Activated naive CD4-positive, alpha-beta T cell treated with anti-CD3 and anti-CD28 coated beads, Interleukin-2, amount 10 ng/mL, durations not matched to agents 7 days and 5 days (primary cell): ENCODE data around the gene ANK2.

Source experiments
- CTCF ChIA-PET: fragments of 350-600 bp; sonication (Branson Sonifier 250); formaldehyde crosslinking; loops from one replicate; lab custom pipeline; 2021; ENCODE audit warnings: antibody characterized with exemption; lab: Charles Lee
- DNase-seq: peaks from one replicate; pipeline ENCODE4 v3.0.0-alpha.2; 2020
- H3K27ac Mint-ChIP-seq: one replicate; pipeline ENCODE4 v1.8.0; 2021; ENCODE audit warnings: mild to moderate bottlenecking, moderate library complexity, mixed read lengths
- H3K27me3 Mint-ChIP-seq: one replicate; pipeline ENCODE4 v1.8.0; 2021; ENCODE audit warnings: mild to moderate bottlenecking, mixed read lengths
- H3K36me3 Mint-ChIP-seq: one replicate; pipeline ENCODE4 v1.8.0; 2021; ENCODE audit warnings: mixed read lengths
- H3K4me1 Mint-ChIP-seq: one replicate; pipeline ENCODE4 v1.8.0; 2021; ENCODE audit warnings: mixed read lengths
- H3K4me3 Mint-ChIP-seq: one replicate; pipeline ENCODE4 v1.8.0; 2021; ENCODE audit warnings: mild to moderate bottlenecking, moderate library complexity, mixed read lengths
- H3K9me3 Mint-ChIP-seq: one replicate; pipeline ENCODE4 v1.8.0; 2021; ENCODE audit warnings: mixed read lengths

The ANK2 gene

GRCh38 chr4:113404167-113404571, 354.7 kb downstream of the ANK2 start:
- CTCF ChIA-PET: interaction anchor here (0.7 kb wide), 1 partner anchor 9 kb away, joined by 3 read pairs; no protein-coding TSS in a partner anchor

DNA sequence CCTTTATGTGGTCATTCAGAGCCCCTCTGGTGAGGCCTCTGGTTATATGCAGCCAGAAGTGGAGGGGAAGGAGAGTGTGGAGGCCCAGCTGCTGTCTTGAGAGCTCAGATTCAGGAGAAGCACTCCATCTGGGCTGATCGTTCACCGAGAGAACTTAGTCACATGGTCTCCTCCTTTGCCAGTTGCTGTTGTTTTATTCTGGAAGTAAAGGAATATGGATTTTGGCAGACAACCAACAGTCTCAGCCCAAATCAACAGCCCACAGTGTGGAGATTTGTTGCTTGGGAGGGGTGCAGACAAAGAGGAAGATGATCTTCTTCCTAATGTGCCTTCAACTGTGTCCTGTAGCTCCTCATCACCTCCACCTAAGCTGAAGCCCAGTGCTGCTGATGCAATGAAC, 355.4 kb downstream of the ANK2 start:
- CTCF ChIA-PET: no interaction called here
- Mint-ChIP-seq H3K9me3 (no peaks in the 10 kb centered on the region), H3K4me1 (no peaks in the 10 kb centered on the region), H3K27ac (no peak overlapping the region), H3K36me3 (no peaks in the 10 kb centered on the region), H3K4me3 (no peak overlapping the region), H3K27me3 (peaks cover 12% of the 10 kb centered on the region)
- no peak for DNase-seq

More at GRCh38 chr4:113404167-113404571, 354.7 kb downstream of the ANK2 start:
- no peaks in the 10 kb centered on the region for H3K9me3 Mint-ChIP-seq
- H3K4me1 Mint-ChIP-seq: no peaks in the 10 kb centered on the region
- no peaks in the 10 kb centered on the region for H3K36me3 Mint-ChIP-seq
- peaks cover 12% of the 10 kb centered on the region for H3K27me3 Mint-ChIP-seq
- no peak for DNase-seq
- no peak overlapping the region for H3K27ac Mint-ChIP-seq
- H3K4me3 Mint-ChIP-seq: no peak overlapping the region

- H3K36me3 Mint-ChIP-seq: no peaks in the 10 kb centered on the region
- H3K4me1 Mint-ChIP-seq: peaks cover 4% of the 10 kb centered on the region
- no peak overlapping the region for H3K27ac Mint-ChIP-seq
- H3K4me3 Mint-ChIP-seq: no peak overlapping the region
- peaks cover 12% of the 10 kb centered on the region for H3K27me3 Mint-ChIP-seq
- CTCF ChIA-PET: no interaction called here
- no peak for DNase-seq
- no peaks in the 10 kb centered on the region for H3K9me3 Mint-ChIP-seq
Observed at GRCh38 chr4:113405874-113406722, 356.6 kb downstream of the ANK2 start.

DNA sequence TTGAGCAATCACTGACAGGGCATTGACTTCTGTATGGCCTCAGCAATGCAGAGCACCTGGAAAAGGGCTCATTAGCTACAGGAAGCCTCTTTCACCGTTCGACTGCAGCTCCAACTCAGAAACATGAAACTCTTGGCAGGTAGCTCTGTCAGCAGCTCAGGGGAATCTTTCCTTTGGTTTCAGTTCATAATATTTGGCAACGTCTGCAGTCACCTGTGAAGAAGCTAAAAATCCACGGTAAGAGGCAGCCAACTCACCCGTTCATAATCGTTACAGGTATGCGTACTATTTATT, 357.2 kb downstream of the ANK2 start:
- DNase-seq: no peak
- Mint-ChIP-seq H3K36me3 (no peaks in the 10 kb centered on the region), H3K9me3 (no peaks in the 10 kb centered on the region), H3K4me1 (peaks cover 4% of the 10 kb centered on the region), H3K27me3 (peaks cover 11% of the 10 kb centered on the region), H3K4me3 (no peak overlapping the region), H3K27ac (no peak overlapping the region)
- CTCF ChIA-PET: no interaction called here

DNA sequence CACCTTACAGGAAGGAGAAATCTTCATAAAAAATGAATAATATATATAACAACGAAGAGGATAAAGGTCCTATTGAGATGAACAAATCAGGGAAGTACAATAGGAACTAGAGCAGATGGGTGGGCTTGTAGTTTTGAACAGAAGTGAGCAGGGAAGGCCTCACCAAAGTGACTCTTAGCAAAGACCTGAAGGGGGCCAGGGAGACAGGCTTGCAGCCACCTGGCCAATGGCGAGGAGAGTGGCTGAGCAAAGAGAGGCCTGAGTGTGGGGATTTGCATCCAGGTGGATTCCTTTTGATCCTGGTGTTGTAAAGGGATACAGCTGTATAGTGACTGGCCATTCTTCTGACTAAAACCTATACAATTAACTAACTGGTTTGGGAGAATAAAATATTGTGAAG, 358.0 kb downstream of the ANK2 start:
- H3K4me1 Mint-ChIP-seq: peaks cover 4% of the 10 kb centered on the region
- no peaks in the 10 kb centered on the region for H3K36me3 Mint-ChIP-seq
- CTCF ChIA-PET: no interaction called here
- no peak for DNase-seq
- H3K4me3 Mint-ChIP-seq: no peak overlapping the region
- H3K27me3 Mint-ChIP-seq: peaks cover 10% of the 10 kb centered on the region
- no peaks in the 10 kb centered on the region for H3K9me3 Mint-ChIP-seq
- no peak overlapping the region for H3K27ac Mint-ChIP-seq

- no peak for DNase-seq
- peaks cover 4% of the 10 kb centered on the region for H3K4me1 Mint-ChIP-seq
- no peaks in the 10 kb centered on the region for H3K9me3 Mint-ChIP-seq
- H3K27ac Mint-ChIP-seq: no peak overlapping the region
- H3K36me3 Mint-ChIP-seq: no peaks in the 10 kb centered on the region
- peaks cover 8% of the 10 kb centered on the region for H3K27me3 Mint-ChIP-seq
- no peak overlapping the region for H3K4me3 Mint-ChIP-seq
- CTCF ChIA-PET: no interaction called here
Observed at GRCh38 chr4:113409181-113409580, 359.7 kb downstream of the ANK2 start.

GRCh38 chr4:113410686-113411085, 361.2 kb downstream of the ANK2 start:
- no peak overlapping the region for H3K27ac Mint-ChIP-seq
- CTCF ChIA-PET: no interaction called here
- no peak overlapping the region for H3K4me3 Mint-ChIP-seq
- H3K4me1 Mint-ChIP-seq: peaks cover 4% of the 10 kb centered on the region
- DNase-seq: no peak
- no peaks in the 10 kb centered on the region for H3K9me3 Mint-ChIP-seq
- H3K27me3 Mint-ChIP-seq: peaks cover 4% of the 10 kb centered on the region
- no peaks in the 10 kb centered on the region for H3K36me3 Mint-ChIP-seq

DNA sequence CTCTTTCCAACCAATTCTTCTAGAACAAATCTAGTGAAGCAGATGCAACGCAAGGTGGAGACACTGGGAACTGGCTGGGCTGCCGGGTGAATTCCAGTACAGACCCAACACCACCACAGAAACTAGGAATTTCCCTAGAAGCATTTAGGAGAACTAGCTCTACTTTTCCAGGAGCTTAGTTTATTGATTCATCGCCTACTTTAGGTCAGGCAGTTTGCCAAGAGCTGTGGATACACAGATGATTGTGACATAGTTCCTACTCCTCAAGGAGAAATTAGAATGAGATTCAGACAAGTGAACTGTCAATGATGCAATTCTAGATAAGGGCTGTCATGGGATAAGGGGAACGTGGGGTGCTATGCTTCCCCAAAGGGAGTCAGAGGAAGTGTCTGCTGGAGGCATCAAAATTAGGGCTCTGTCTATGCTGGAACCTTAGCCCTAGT, 362.1 kb downstream of the ANK2 start:
- CTCF ChIA-PET: no interaction called here
- Mint-ChIP-seq H3K4me3 (no peak overlapping the region), H3K4me1 (peaks cover 4% of the 10 kb centered on the region), H3K36me3 (no peaks in the 10 kb centered on the region), H3K9me3 (no peaks in the 10 kb centered on the region), H3K27ac (no peak overlapping the region), H3K27me3 (peaks cover 4% of the 10 kb centered on the region)
- DNase-seq: no peak

- Mint-ChIP-seq H3K4me1 (no peaks in the 10 kb centered on the region), H3K4me3 (no peak overlapping the region), H3K27me3 (peaks cover 12% of the 10 kb centered on the region), H3K36me3 (no peaks in the 10 kb centered on the region), H3K9me3 (peaks cover 12% of the 10 kb centered on the region), H3K27ac (no peak overlapping the region)
- DNase-seq: no peak
- CTCF ChIA-PET: no interaction called here
Observed at GRCh38 chr4:113419631-113420030, 370.2 kb downstream of the ANK2 start.

DNA sequence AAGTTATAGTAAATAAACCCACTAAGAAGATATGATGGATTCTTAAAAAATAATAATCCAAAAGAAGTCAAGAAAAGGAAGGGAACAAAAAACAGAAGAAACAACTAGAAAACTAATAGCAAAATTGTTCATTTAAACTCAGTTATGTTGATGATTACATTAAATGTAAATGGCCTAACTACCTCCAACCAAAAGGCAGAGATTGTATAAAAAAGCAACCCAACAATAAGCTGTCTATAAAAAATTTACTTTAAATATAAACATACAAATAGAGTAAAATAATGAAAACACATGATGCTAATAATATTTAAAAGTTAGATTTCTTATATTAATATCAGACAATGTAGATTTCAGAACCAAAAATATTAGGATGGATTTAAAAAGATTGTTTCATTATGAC, 371.5 kb downstream of the ANK2 start:
- no peaks in the 10 kb centered on the region for H3K36me3 Mint-ChIP-seq
- CTCF ChIA-PET: no interaction called here
- no peak for DNase-seq
- no peaks in the 10 kb centered on the region for H3K4me1 Mint-ChIP-seq
- peaks cover 15% of the 10 kb centered on the region for H3K9me3 Mint-ChIP-seq
- no peak overlapping the region for H3K27ac Mint-ChIP-seq
- H3K4me3 Mint-ChIP-seq: no peak overlapping the region
- H3K27me3 Mint-ChIP-seq: peaks cover 12% of the 10 kb centered on the region

DNA sequence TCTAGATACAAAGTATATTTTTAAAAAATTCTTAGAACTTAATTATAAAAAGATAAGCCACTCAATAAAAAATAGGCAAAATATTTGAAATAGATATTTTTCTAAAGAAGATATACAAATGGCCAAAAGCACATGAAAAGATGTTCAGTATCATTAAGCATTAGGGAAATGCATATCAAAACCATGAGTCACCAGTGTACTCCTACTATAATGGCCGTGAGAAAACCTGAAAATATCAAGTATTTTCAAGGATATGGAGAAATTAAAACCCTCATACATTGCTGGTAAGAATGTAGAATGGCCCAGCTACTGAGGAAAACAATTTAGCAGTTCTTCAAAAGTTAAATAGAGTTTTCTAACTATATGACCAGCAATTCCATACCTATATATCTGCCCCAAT, 374.2 kb downstream of the ANK2 start:
- H3K4me3 Mint-ChIP-seq: no peak overlapping the region

GRCh38 chr4:113433116-113433515, 383.7 kb downstream of the ANK2 start:
- Mint-ChIP-seq H3K4me3 (no peak overlapping the region), H3K27me3 (peaks cover 4% of the 10 kb centered on the region), H3K27ac (no peak overlapping the region), H3K9me3 (peaks cover 11% of the 10 kb centered on the region), H3K36me3 (no peaks in the 10 kb centered on the region), H3K4me1 (peaks cover 12% of the 10 kb centered on the region)
- CTCF ChIA-PET: no interaction called here
- no peak for DNase-seq

More for the DNA sequence above, 374.2 kb downstream of the ANK2 start:
- peaks cover 8% of the 10 kb centered on the region for H3K27me3 Mint-ChIP-seq
- no peaks in the 10 kb centered on the region for H3K4me1 Mint-ChIP-seq
- H3K36me3 Mint-ChIP-seq: no peaks in the 10 kb centered on the region
- DNase-seq: no peak
- H3K9me3 Mint-ChIP-seq: peaks cover 14% of the 10 kb centered on the region
- CTCF ChIA-PET: no interaction called here
- no peak overlapping the region for H3K27ac Mint-ChIP-seq
